SK-N-DZ (cell line): ENCODE measurements around the gene TULP4.
"Not testable (repeated sequence)": the region's sequence is repeated elsewhere in the genome, so short reads cannot be mapped to it uniquely, and the experiment has no call there.

Experiments
- DNase-seq: peaks from one replicate; pipeline ENCODE4 v3.0.0-alpha.2; 2015; ENCODE audit warnings: low spot score

TULP4 gene

DNA sequence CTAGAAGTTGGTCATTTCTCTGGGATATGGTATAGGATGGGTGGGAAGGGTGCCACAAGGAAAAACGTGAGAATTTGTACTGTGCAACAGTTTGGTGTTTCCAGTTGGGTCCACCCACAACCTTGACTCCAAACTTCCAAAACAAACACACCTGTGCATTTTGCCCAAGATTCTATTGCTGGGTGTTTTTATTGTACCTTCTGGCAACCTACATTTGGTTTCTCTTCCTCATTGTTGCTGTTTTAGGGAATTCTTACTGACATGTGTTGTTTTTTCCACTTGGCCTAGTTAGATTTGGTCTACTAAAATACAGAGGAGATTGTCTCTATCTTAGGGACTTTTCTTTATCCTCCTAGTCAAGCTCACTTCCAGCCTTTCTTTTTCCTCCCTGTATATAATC lies 16.7 kb downstream of the TULP4 start:
- DNase-seq, result no peak

DNA sequence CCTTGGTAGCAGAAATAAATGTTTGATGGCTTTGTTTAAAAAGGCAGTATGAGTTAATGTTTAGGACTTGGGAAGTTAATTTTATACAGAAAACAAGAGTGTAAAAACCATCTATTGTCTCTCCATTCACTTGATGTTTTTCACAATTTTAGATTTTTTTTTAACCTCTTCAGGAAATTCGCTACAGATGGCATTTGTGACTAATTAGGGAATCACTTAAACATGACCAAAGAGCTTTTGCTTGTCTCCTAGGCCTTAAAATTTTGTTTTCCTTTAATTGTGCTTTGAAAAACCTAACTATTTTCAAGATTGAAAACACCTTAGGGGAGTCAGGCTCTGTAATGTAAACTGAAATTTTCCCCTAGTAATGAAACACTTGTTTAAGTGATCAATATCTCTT lies 17.3 kb downstream of the TULP4 start:
- DNase-seq, result no peak

DNA sequence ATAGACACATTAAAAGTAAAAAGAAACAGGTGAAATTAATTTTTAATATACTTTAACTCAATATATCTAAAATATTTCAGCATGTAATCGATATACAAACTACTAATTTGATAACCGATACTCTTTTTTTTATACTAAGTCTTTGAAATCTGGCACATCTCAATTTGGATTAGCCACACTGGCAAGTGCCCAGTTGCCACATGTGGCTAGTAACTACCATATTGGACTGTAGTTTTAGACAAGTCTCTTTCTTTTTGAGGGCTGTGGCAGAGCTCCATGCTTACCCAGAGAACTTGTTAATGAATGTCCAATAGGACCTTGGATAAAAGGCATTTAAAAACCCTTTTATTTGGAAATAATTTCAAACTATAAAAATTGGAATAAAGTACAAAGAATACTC lies 17.8 kb downstream of the TULP4 start:
- no peak for DNase-seq

DNA sequence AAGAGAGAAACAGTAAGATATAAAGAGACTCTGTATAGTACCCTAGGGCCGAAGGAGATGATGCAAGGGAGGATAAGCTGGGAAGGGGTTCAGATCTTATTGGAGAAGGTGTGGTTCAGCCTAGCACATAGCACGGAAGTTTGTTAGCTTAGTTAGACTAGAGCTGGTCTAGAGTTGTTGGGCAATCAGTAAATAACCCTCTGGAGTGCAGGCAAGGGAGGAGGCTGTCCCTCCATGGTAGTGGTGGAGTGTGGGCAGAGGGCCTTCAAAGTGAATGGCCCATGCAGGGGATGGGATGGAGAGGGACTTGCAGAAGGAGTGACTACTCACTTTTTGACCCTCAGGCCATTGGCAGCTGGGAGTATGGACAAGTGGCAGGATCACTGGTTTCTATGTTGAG lies 20.0 kb downstream of the TULP4 start:
- no peak for DNase-seq

DNA sequence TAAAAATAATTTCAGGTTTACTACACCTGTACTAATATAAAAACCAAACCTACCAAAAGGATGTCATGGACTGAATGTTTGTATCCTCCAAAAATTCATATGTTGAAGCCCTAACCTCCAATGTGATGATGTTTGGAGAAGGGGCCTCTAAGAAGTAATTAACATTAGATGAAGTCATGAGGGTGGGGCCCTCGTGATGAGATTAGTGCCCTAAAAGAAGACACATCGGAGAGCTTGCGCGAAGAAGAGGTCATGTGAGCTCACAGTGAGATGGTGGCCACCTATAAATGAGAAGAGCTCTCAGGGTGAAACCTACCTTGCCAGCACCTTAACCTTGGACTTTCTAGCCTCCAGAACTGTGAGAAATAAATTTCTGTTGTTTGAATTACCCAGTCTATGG lies 20.8 kb downstream of the TULP4 start:
- DNase-seq, result no peak

DNA sequence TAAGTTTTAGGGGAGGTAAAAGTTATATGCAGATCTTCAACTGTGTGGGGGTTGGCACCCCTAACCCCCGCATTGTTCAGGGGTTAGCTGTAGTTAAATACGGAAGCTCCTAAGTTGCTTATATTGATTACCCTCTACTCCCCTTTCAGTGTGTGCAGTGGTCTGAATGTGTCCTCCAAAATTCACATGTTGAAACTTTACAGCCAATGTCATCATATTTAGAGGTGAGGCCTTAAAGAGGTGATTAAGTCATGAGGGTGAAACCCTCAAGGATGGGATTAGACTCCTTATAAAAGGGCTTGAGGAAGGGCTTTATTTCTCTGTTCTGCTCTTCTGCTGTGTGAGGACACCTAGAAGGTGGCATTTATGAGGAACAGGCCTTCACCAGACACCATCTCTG lies 22.3 kb downstream of the TULP4 start:
- DNase-seq, result no peak

DNA sequence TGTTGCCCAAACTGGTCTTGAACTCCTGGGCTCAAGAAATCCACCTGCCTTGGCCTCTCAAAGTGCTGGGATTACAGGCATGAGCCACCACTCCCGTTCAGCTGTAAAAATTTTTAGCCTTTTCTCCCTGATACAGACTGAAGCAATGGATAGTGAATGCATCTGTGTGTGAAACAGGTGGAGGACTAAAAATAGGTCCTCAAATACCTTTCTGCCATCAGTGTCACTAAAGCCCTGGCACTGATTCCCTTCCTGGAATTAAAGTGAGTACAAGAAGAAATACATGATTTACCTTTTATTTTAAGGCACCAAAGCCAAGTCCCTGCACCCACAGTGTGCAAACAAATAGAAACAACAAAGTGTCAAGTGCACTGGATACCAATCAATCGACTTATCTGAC lies 25.1 kb downstream of the TULP4 start:
- no peak for DNase-seq

DNA sequence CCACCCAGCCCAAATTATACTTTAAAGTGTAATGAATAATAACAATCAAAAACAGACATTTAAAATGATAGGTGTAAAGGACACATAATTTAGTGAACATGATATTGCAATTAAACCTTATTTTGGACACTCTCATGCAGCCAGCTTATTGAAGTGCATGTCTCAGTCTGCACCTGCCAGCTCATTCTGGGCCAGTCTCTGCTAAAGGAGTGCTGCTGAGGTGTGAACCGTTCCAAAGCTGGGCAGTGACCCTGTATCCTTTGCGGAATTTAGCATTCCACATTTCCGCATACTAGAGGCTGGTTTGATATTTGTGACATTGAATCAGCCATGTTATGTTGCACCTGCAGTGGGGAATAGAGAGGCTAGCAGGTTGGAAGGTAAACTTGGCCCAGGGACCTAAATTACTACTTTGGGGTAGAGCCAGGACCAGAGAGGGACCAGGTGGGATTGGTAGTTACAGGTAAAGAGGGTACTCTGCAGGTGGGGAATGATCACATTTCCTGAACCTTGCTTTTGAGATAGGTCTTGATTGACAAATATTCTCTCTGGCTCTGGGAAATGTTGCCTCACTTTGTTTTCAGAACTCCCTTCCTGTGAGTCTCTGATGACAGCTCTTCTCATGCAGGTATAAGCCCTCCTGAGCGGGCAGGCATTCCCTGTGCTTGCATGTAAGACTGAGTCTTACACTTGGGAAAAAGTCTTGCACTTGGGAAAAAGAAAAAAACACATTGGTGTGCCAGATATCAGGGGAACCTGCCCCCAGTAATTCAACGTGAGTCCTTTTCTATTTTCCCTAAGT lies 26.2 kb downstream of the TULP4 start:
- no peak for DNase-seq

DNA sequence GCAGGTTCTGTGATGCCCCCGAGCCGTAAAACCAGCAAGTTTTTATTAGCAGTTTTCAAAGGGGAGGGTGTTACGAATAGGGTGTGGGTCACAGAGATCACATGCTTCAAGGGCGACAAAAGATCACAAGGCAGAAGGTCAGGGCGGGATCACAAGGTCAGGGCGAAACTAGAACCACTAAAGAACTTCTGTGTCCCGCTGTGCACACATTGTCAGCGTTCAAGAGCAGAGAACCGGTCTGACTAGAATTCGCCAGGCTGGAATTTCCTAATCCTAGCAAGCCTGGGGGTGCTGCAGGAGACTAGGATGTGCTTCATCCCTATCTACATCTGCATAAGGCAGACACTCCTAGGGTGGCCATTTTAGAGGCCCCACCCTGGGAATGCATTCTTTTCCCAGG lies 26.9 kb downstream of the TULP4 start:
- not testable (repeated sequence) for DNase-seq

DNA sequence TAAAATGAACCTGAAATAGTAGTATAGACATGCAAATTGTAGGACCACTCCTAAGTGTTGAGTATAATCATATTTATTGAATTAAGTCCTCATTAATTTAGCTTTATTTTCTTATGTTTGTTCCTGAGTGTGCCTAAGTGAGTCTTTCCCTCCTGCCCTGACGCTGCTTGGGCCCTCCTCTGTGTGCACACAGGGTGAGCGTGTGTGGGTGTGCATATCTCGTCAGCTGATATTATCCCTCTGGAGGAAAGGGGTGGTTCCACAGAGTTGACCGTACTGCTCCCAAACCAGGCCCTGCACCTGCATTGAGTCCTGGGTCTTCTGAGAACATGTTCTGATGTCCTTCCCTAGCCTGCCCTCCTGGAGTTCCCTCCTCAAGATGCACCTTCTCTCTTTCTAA lies 28.0 kb downstream of the TULP4 start:
- DNase-seq, result no peak

DNA sequence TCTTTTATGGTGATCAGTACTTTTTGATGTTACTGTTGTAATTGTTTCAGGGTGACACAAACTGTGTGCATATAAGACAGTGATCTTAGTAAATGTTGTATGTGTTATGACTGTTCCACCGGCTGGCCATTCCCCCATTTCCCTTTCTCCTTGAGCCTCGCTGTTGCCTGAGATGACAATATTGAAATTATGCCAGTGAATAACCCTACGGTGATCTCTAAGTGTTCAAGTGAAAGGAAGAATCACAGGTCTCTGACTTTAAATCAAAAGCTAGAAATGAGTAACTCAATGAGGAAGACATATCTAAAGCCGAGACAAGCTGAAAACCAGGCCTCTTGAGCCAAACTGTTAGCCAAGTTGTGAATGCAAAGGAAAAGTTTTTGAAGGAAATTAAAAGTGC lies 32.3 kb downstream of the TULP4 start:
- DNase-seq, result no peak

DNA sequence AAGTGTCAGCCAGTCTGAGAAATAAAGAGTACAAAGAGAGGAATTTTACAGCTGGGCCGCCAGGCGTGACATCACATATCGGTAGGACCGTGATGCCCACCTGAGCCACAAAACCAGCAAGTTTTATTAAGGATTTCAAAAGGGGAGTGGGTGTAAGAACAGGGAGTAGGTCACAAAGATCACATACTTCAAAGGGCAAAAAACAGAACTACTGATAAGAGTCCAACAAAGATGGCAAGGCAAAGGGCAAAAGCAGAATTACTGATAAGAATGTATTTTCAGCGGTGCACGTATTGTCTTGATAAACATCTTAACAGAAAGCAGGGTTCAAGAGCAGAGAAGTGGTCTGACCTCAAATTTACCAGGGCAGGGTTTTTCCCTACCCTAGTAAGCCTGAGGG lies 33.2 kb downstream of the TULP4 start:
- peak; percentile 13 for DNase-seq

DNA sequence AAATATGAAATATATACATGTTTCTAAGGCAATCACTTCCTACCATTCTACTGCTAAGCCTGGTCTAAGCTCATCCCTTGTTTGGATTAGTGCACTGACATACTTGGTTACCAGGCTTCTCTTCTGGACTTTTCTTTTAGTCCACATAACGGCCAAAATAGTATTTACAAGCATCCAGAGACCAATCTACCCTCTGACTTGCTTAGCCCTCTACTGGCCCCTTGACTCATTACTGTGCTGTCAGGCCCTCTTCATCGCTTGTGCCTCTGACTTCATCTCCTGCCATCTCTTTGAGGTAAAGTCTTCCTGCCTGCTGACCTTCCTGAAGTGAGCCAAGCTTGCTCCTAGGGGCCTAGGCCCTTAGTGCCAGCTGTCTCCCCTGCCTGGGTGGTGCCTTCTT lies 35.1 kb downstream of the TULP4 start:
- no peak for DNase-seq

DNA sequence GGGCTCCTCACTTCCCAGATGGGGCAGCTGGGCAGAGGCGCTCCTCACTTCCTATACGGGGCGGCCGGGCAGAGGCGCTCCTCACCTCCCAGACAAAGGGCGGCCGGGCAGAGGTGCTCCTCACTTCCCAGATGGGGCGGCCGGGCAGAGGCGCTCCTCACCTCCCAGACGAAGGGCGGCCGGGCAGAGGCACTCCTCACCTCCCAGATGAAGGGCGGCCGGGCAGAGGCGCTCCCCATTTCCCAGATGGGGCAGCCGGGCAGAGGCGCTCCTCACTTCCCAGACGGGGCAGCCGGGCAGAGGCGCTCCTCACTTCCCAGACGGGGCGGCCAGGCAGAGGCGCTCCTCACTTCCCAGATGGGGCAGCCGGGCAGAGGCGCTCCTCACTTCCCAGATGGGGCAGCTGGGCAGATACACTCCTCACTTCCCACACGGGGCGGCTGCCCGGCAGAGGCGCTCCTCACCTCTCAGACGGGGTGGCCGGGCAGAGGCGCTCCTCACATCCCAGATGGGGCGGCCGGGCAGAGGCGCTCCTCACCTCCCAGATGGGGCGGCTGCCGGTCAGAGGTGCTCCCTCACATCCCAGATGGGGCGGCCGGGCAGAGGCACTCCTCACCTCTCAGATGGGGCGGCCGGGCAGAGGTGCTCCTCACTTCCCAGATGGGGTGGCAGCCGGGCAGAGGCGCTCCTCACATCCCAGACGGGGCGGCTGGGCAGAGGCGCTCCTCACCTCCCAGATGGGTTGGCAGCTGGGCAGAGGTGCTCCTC lies 36.7 kb downstream of the TULP4 start:
- not testable (repeated sequence) for DNase-seq

DNA sequence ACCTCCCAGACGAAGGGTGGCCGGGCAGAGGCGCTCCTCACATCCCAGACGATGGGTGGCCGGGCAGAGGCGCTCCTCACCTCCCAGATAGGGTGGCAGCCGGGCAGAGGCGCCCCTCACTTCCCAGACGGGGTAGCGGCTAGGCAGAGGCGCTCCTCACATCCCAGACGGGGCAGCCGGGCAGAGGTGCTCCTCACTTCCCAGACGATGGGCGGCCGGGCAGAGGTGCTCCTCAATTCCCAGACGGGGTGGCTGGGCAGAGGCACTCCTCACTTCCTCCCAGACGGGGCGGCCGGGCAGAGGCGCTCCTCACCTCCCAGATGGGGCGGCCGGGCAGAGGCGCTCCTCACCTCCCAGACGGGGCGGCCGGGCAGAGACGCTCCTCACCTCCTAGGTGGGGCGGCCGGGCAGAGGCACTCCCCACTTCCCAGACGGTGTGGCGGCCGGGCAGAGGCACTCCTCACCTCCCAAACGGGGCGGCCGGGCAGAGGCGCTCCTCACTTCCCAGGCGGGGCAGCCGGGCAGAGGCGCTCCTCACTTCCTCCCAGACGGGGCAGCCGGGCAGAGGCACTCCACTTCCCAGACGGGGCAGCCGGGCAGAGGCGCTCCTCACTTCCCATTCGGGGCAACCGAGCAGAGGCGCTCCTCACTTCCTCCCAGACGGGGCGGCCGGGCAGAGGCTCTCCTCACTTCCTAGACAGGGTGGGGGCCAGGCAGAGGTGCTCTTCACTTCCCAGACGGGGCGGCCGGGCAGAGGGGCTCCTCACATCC lies 37.4 kb downstream of the TULP4 start:
- not testable (repeated sequence) for DNase-seq

DNA sequence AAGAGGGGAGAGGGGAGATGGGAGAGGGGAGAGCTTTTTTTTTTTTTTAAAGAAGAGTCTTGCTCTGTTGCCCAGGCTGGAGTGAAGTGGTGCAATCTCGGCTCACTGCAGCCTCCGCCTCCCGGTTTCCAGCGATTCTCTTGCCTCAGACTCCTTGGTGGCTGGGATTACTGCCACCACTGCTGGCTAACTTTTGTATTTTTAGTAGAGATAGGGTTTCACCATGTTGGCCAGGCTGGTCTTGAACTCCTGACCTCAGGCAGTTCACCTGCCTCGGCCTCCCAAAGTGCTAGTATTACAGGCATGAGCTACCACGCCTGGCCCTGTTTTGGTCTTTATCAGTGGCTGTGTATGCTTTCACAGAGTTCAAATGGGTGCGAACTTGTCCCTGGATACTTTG lies 38.5 kb downstream of the TULP4 start:
- DNase-seq, result not testable (repeated sequence)

DNA sequence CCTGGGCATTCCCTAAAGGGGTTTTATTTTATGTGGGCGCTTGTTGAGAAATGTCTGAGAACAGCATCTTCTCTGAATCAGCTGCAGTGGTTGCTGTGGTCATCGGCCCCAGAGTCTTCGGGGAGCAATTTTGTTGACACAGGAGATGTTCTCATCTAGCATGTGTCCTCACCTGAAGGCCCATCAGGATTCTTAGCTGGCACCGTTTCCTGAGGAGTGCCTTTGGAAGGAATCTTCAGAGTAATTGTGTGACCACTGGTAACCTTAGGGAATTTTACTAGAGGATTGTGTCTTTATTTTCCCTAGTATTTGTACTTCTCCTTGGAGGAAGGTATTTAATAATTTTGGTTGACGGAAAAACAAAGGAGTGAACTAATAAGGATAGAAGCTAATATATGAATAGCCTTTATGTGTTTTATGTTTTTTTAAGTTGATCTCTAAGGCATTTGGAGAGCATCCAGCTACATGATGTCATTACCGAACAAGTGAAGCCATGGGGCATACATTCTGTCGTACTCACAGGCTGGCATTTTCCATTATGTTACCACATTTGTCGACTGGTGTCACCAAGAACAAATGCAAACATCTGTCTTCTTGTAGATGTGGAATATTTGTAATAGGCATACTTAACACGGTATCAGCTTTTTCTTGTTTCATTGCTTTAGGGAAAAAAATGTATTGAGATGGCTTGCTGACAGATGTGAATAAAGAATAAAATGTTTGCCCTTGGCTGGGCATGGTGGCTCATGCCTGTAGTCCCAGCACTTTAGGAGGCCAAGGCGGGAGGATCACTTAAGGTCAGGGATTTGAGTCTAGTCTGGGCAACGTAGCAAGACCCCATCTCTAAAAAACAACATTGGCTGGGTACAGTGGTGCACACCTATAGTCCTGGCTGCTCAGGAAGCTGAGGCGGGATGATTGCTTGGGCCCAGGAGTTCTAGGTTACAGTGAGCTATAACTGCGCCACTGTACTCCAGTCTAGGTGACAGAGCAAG lies 41.9 kb downstream of the TULP4 start:
- no peak for DNase-seq

DNA sequence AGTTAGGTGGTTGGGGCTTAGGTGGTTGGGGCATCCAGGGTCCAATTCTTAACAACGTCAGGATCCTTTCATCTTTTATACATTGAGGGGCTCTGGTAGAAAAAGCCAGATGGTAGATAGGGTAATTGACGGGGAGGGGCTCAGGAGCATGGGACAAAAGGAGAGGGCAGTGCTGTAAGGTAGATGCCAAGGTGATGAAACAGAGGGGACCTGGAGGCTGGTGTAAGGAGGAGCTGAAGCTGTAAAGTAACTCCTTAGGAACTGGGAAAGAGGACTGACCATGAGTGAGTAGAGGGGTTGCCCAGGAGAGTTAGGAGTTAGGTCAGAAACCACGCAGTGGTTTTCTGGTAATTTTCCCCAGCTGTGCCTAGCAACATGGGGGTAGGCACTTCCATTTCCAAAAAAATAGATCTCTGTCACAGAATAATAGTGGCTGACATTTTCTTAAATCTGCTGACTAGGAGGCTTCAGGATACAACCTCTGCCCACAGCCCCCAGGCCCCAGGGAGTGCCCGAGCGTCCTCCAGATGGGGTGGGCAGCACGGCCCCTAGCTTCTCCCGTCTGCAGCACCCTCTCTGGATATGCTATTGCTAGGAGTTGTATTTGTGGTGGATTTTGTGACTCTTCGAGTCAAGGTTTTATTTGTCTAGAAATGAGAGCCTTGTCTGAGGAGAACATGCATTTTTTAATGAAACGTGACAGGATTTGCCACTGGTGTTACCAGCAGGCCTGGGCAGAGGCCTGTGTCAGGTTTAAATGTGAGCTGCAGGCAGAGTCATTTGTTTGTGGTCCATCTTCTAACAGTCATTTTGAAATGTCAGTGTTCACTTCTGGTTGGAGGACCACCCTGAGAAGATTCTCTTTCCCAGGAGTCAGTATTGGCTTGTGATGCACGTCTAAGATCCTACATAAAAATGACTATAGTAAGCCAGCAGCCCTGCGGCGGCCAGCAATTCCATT lies 44.6 kb downstream of the TULP4 start:
- peak; percentile 21 for DNase-seq

DNA sequence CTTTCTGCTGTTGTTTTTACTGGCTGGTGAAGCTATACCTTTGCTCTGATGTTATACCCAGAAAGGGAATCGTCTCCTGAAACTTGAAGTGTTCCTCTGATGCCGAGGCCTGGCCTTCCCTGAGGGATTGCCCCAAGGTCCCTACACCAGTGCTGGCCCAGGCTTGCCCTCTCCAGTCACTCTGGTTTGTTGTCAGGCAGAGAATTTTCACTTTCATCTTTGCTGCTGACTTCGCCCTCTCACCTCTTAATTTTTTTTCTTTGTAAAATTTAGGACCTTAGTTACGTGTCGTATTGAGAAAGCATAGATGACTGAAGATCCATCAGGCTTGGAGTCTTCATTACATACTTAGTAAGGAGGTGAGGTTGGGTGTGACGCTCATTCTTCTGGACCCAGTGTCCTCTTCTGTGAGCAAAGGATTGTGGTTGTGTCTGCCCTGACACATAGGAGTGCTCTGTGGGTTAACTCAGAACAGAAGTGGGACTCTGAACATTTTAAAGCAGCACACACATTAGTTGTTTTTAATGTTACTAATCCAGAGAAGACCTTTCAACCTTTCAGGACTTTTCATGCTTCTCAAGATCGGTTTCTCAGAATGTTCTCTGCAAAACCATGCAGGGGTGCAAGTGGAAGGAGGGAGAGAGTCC lies 45.4 kb downstream of the TULP4 start:
- DNase-seq, result no peak
